HG02610 (cell line): ENCODE measurements around the gene CLDN9.

Source experiments
- ATAC-seq: cut with Tn5 transposase; IDR thresholded peaks from one replicate; pipeline ENCODE4 v1.9.1; 2021; ENCODE audit warnings: mild to moderate bottlenecking, moderate library complexity; ENCODE audit not compliant: unreplicated experiment

Gene CLDN9

GRCh38 chr16:2973605-2974318, 39.0 kb upstream of the CLDN9 start:
- no peak for ATAC-seq

GRCh38 chr16:2974319-2975056, 38.2 kb upstream of the CLDN9 start:
- no peak for ATAC-seq

GRCh38 chr16:2975161-2975795, 37.4 kb upstream of the CLDN9 start:
- ATAC-seq: no peak

- no peak for ATAC-seq
These were observed 36.5 kb upstream of the CLDN9 start for GRCh38 chr16:2976201-2976600.

GRCh38 chr16:2976673-2977072, 36.0 kb upstream of the CLDN9 start:
- ATAC-seq: no peak

GRCh38 chr16:2977440-2977839, 35.3 kb upstream of the CLDN9 start:
- ATAC-seq: no peak

GRCh38 chr16:2979669-2980226, 33.0 kb upstream of the CLDN9 start:
- ATAC-seq: no peak

- peak; percentile 73 for ATAC-seq
These were observed 32.2 kb upstream of the CLDN9 start, which contains the start of gene PKMYT1 for GRCh38 chr16:2980227-2981176. Gene PKMYT1 (minus strand): TSS chr16:2980446. CDS start chr16:2979657, 789 bp downstream.

- ATAC-seq: no peak
These were observed 31.4 kb upstream of the CLDN9 start for GRCh38 chr16:2981177-2981898.

GRCh38 chr16:2981899-2982250, 30.8 kb upstream of the CLDN9 start:
- ATAC-seq: no peak

GRCh38 chr16:2982402-2982801, 30.3 kb upstream of the CLDN9 start:
- no peak for ATAC-seq

GRCh38 chr16:2983706-2984136, 29.0 kb upstream of the CLDN9 start:
- ATAC-seq: peak; percentile 43

GRCh38 chr16:2985462-2985861, 27.3 kb upstream of the CLDN9 start:
- no peak for ATAC-seq

- no peak for ATAC-seq
These were observed 26.8 kb upstream of the CLDN9 start for GRCh38 chr16:2985893-2986355.

- no peak for ATAC-seq
These were observed 26.0 kb upstream of the CLDN9 start for GRCh38 chr16:2986623-2987188.

- no peak for ATAC-seq
These were observed 25.4 kb upstream of the CLDN9 start for GRCh38 chr16:2987286-2987685.

- ATAC-seq: no peak
These were observed 24.9 kb upstream of the CLDN9 start for GRCh38 chr16:2987833-2988232.

GRCh38 chr16:2988590-2989099, 24.1 kb upstream of the CLDN9 start:
- no peak for ATAC-seq

GRCh38 chr16:2990891-2991290, 21.8 kb upstream of the CLDN9 start:
- no peak for ATAC-seq
